ENCODE data around the gene TMEM80. TPM values are rescaled to one million over a fixed set of nuclear protein-coding genes. Genes with fewer than 3 reads are reported as not detected.

Gene TMEM80
- total and polyA plus RNA-seq, 9 of the 15 experiments (the other 6 are each of a cell fraction or from before 2014, with no cell fraction given), result 5.1 to 30.1 (median 12.4) TPM

DNA sequence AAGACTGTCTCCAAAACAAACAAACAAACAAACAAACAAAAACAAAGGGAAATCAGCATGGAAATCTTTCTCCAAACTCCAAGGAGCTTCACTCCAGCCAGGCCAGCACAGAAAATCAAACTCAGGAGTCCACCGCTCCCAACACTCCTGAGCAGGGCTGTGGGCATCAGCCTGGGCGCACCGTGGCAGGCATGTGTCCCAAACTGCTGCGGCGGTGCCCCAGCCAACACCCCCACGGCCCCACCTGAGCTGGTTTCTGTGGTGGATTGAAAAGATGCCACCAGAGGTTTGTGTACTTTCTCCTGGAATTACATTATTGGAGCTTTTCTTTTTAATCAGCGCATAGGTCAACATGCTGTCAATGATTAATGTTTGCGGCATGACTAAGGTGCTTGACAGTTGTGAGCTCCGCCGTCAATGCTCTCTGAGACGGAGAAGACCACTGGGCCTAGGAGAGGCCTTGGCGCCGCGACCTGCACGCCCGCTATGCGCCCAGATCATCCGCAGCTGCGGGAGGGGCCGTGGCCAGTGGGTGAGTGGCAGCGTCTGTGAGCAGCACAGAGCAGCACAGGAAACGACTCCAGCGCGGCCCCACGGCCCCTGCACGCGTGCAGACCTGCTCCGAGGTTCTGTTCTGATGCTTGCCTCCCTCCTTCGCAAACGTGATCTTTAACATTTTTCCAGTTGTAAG is 40.4 kb upstream of the TMEM80 start:
- no peak for FAIRE-seq

More for the DNA sequence above, 40.4 kb upstream of the TMEM80 start:
- no peak overlapping the region for H3K4me3 ChIP-seq
- H3K9me1 ChIP-seq (ENCODE audit: control insufficient read depth, insufficient read depth, low read length), result no peaks in the 10 kb centered on the region
- ChIA-PET CTCF (ENCODE audit: low intra/inter-chr PET ratio) (no interaction called here), POLR2A (interaction anchor here (0.8 to 1.6 kb wide), 8 partner anchors 9 to 92 kb away, joined by 3 to 6 read pairs (median 4); partner anchors contain the start of gene TALDO1)
- H3K9me3 ChIP-seq (replicated peaks; ENCODE audit: control insufficient read depth, insufficient read depth, low read depth, low read length), result no peaks in the 10 kb centered on the region
- in situ Hi-C loops (cut with MboI) (no loop called here), intact Hi-C loops (cut with micrococcal nuclease) (no loop called here)
- H3K27me3 ChIP-seq (ENCODE audit: control insufficient read depth in 2 of 2, insufficient read depth in 2 of 2, low read length in 2 of 2), result no peaks in the 10 kb centered on the region
- WGBS (ENCODE audit: insufficient coverage, low coverage, missing lambda C conversion rate), result 93% methylated on average over 22 of the region's 30 CpGs
- no peak overlapping the region for H2AFZ ChIP-seq (ENCODE audit: low read depth, low read length)
- no peaks in the 10 kb centered on the region for H4K20me1 ChIP-seq (replicated peaks; ENCODE audit: control insufficient read depth, insufficient read depth, low read length)
- DNase-seq (ENCODE audit: extremely low read depth in 1 of 4, low spot score in 3 of 4) (peak in 1 of 4 experiments; percentile 6), ATAC-seq (no peak; the same call in 2 of the 3 replicates)
- peaks cover 0 to 16% of the 10 kb centered on the region in 2 experiments; a peak in 1 of 5 replicates for H3K4me1 ChIP-seq (replicated peaks in 1 of 2; ENCODE audit: control insufficient read depth in 2 of 2, insufficient read depth in 2 of 2, low read length in 2 of 2)
- peaks cover 81% of the 10 kb centered on the region; the same call in 2 of the 3 replicates for H3K36me3 ChIP-seq (ENCODE audit: control insufficient read depth, insufficient read depth, low read length)
- no peak overlapping the region for H3K4me2 ChIP-seq (ENCODE audit: insufficient read depth, low read length)
- no peak overlapping the region for H3K9ac ChIP-seq (ENCODE audit: insufficient read depth in 1 of 2, low read depth in 2 of 2, low read length in 2 of 2)
- no peak overlapping the region for H3K27ac ChIP-seq (ENCODE audit: extremely low read depth, low read depth, low read length)
- H3K79me2 ChIP-seq (ENCODE audit: control insufficient read depth, insufficient read depth, low read length), result no peaks in the 10 kb centered on the region; the same call in 2 of the 3 replicates
- BruUV-seq (replicated peaks), result no TSS peak
- TF ChIP-seq POLR2G (IDR thresholded peaks at IDR 0.05; ENCODE audit: low read depth, low read length) (peak; percentile 54; the same call in 1 of the 2 replicates), NFE2 (IDR thresholded peaks at IDR 0.05; ENCODE audit: low read depth) (0 out of 2 replicates have a peak, but pooled peaks have one; percentile 6), HDAC8 (tag; IDR thresholded peaks at IDR 0.05) (no peak), RAD21 (CRISPR knock-in tag; conservative IDR thresholded peaks at IDR 0.05 in 1 of 2, IDR thresholded peaks at IDR 0.05 in 1 of 2) (no peak), MEIS2 (IDR thresholded peaks at IDR 0.05; ENCODE audit: partially characterized antibody) (peak; percentile 52)
- TF ChIP-seq, protein P1, sequence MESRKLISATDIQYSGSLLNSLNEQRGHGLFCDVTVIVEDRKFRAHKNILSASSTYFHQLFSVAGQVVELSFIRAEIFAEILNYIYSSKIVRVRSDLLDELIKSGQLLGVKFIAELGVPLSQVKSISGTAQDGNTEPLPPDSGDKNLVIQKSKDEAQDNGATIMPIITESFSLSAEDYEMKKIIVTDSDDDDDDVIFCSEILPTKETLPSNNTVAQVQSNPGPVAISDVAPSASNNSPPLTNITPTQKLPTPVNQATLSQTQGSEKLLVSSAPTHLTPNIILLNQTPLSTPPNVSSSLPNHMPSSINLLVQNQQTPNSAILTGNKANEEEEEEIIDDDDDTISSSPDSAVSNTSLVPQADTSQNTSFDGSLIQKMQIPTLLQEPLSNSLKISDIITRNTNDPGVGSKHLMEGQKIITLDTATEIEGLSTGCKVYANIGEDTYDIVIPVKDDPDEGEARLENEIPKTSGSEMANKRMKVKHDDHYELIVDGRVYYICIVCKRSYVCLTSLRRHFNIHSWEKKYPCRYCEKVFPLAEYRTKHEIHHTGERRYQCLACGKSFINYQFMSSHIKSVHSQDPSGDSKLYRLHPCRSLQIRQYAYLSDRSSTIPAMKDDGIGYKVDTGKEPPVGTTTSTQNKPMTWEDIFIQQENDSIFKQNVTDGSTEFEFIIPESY (CRISPR knock-in tag; IDR thresholded peaks at IDR 0.05), result 0 out of 2 replicates have a peak, but pooled peaks have one; percentile 43
- TF ChIP-seq, protein P2, sequence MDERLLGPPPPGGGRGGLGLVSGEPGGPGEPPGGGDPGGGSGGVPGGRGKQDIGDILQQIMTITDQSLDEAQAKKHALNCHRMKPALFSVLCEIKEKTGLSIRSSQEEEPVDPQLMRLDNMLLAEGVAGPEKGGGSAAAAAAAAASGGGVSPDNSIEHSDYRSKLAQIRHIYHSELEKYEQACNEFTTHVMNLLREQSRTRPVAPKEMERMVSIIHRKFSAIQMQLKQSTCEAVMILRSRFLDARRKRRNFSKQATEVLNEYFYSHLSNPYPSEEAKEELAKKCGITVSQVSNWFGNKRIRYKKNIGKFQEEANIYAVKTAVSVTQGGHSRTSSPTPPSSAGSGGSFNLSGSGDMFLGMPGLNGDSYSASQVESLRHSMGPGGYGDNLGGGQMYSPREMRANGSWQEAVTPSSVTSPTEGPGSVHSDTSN (CRISPR knock-in tag; IDR thresholded peaks at IDR 0.05; ENCODE audit: low read depth), result no peak
- TF ChIP-seq, protein P2 (tag; conservative IDR thresholded peaks at IDR 0.05; ENCODE audit: low read depth), result peak; percentile 49
